HCT116 (cell line): ENCODE results near the gene GFER. TPM values are rescaled to one million over a fixed set of nuclear protein-coding genes. Genes with fewer than 3 reads are reported as not detected.
A peak's percentile ranks its signal among the peaks of the same experiment; 100 is the strongest.

Source experiments
- ATAC-seq: fragments of 200-7000 bp; cut with Tn5 transposase; 2 replicates; pipeline ENCODE4 v1.9.1; 2020; ENCODE audit warnings: mild to moderate bottlenecking, moderate library complexity
- BruUV-seq: library from RNA; stranded (reverse); fragments of 400-500 nt; replicated peaks from 2 replicates; lab custom pipeline; 2021; lab: Mats Ljungman, UMichigan
- CTCF ChIA-PET: fragments of 300-600 bp; sonication (Branson Sonifier 250); formaldehyde crosslinking; loops from one replicate; lab custom pipeline; 2021; ENCODE audit warnings: antibody characterized with exemption; lab: Charles Lee
- POLR2A ChIA-PET: fragments of 300-600, 350-600 bp; sonication (Branson Sonifier 250); formaldehyde crosslinking; loops from one replicate; lab custom pipeline; 2021; ENCODE audit warnings: antibody characterized with exemption; lab: Charles Lee
- RAD21 ChIA-PET, 2 experiments: fragments of 300-600 bp; sonication (Branson Sonifier 250); formaldehyde crosslinking; loops; one replicate each; lab custom pipeline; 2023; ENCODE audit warnings: low total read pairs in 2 of 2; ENCODE audit not compliant: uncharacterized antibody in 2 of 2, unreplicated experiment in 2 of 2, low non-redundant PET in 1 of 2; lab: Charles Lee
- DNase-seq: peaks from one replicate; pipeline ENCODE4 v3.0.0-alpha.2; 2010; ENCODE audit warnings: low read depth, low spot score
- H2AFZ ChIP-seq: fragments of 200-600 bp; shearing (Covaris generic), sonication (generic); 2 replicates; pipeline ENCODE4 v1.6.1; 2017; ENCODE audit warnings: low read depth, mixed run types, mixed read lengths, antibody characterized with exemption, low read length; ENCODE audit not compliant: poor library complexity, severe bottlenecking
- H3K27ac ChIP-seq: 2 replicates; pipeline ENCODE4 v1.5.1; 2012; ENCODE audit warnings: low read depth, low read length
- H3K27me3 ChIP-seq: fragments of 200-600 bp; sonication (generic); 2 replicates; pipeline ENCODE4 v1.6.1; 2016; ENCODE audit warnings: mixed run types, low read length, mixed read lengths; ENCODE audit not compliant: insufficient read depth
- H3K36me3 ChIP-seq, 2 experiments: fragments of 200-500 bp in 1 of 2; fragments of 200-600 bp in 1 of 2; sonication (Bioruptor generic) in 1 of 2; sonication (generic) in 1 of 2; 2 replicates each; pipeline versions ENCODE4 v1.5.1 to v1.6.1; 2014 to 2016; ENCODE audit warnings: low read length in 2 of 2, inconsistent platforms in 1 of 2, mixed read lengths in 1 of 2, mixed run types in 1 of 2; ENCODE audit not compliant: insufficient read depth in 2 of 2, control insufficient read depth in 1 of 2
- H3K4me1 ChIP-seq, 2 experiments: fragments of 200-600 bp in 1 of 2; sonication (generic) in 1 of 2; 2 replicates each; pipeline versions ENCODE4 v1.5.1 to v1.6.1; 2012 to 2017; ENCODE audit warnings: low read length in 2 of 2, inconsistent platforms in 1 of 2, mild to moderate bottlenecking in 1 of 2, mixed read lengths in 1 of 2, mixed run types in 1 of 2, moderate library complexity in 1 of 2; ENCODE audit not compliant: insufficient read depth in 2 of 2, control insufficient read depth in 1 of 2
- H3K4me2 ChIP-seq: fragments of 200-600 bp; sonication (generic); 2 replicates; pipeline ENCODE4 v1.6.1; 2017; ENCODE audit warnings: mixed run types, low read length, mixed read lengths
- H3K4me3 ChIP-seq, 2 experiments: fragments of 200-600 bp in 1 of 2; sonication (generic) in 1 of 2; replicated peaks in 1 of 2; 2 replicates each; pipeline ENCODE4 v1.5.1; 2011 to 2016; ENCODE audit warnings: low read length in 2 of 2, control low read depth in 1 of 2, low read depth in 1 of 2, mild to moderate bottlenecking in 1 of 2, mixed read lengths in 1 of 2, mixed run types in 1 of 2
- H3K79me2 ChIP-seq: fragments of 200-600 bp; sonication (generic); 2 replicates; pipeline ENCODE4 v1.6.1; 2017; ENCODE audit warnings: mild to moderate bottlenecking, mixed run types, low read length, moderate library complexity, mixed read lengths; ENCODE audit not compliant: insufficient read depth
- H3K9ac ChIP-seq: fragments of 200-600 bp; sonication (generic); 2 replicates; pipeline ENCODE4 v1.6.1; 2016; ENCODE audit warnings: low read length, mixed read lengths
- H3K9me2 ChIP-seq: fragments of 200-600 bp; sonication (generic), shearing (Covaris generic); 2 replicates; pipeline ENCODE4 v1.6.1; 2017; ENCODE audit warnings: mixed run types, mild to moderate bottlenecking, moderate library complexity; ENCODE audit not compliant: insufficient read depth
- H3K9me3 ChIP-seq, 2 experiments: fragments of 200-500 bp in 1 of 2; fragments of 200-600 bp in 1 of 2; sonication (Bioruptor generic) in 1 of 2; sonication (generic) in 1 of 2; 2 replicates each; pipeline ENCODE4 v1.6.1; 2014 to 2017; ENCODE audit warnings: low read length in 2 of 2, mixed read lengths in 2 of 2, inconsistent platforms in 1 of 2, low read depth in 1 of 2, mild to moderate bottlenecking in 1 of 2, mixed run types in 1 of 2, moderate library complexity in 1 of 2; ENCODE audit not compliant: control insufficient read depth in 1 of 2, insufficient read depth in 1 of 2
- H4K20me1 ChIP-seq: fragments of 200-600 bp; sonication (generic), shearing (Covaris generic); 2 replicates; pipeline ENCODE4 v1.6.1; 2017; ENCODE audit warnings: mixed run types, mild to moderate bottlenecking, moderate library complexity; ENCODE audit not compliant: insufficient read depth
- CBX3 ChIP-seq: IDR thresholded peaks from 2 replicates; pipeline ENCODE4 v1.6.1; 2012; ENCODE audit warnings: low read depth
- JUND ChIP-seq: IDR thresholded peaks from 2 replicates; pipeline ENCODE4 v1.6.1; 2012
- SIN3A ChIP-seq: IDR thresholded peaks from 2 replicates; pipeline ENCODE4 v1.6.1; 2012; ENCODE audit warnings: low read depth
- YY1 ChIP-seq: IDR thresholded peaks from 2 replicates; pipeline ENCODE4 v1.6.1; 2011; ENCODE audit warnings: low read length, low read depth, moderate library complexity, mild to moderate bottlenecking; ENCODE audit not compliant: insufficient replicate concordance; ENCODE audit errors: extremely low read depth
- ZBTB33 ChIP-seq: IDR thresholded peaks from 2 replicates; pipeline ENCODE4 v1.6.1; 2011; ENCODE audit warnings: mild to moderate bottlenecking, low read length, moderate library complexity; ENCODE audit not compliant: insufficient replicate concordance; ENCODE audit errors: extremely low read depth
- ZFX ChIP-seq: fragments of 450-650 bp; IDR thresholded peaks from 2 replicates; pipeline ENCODE4 v1.6.1; 2017
- intact Hi-C: fragments of 100-400 bp; cut with micrococcal nuclease; formaldehyde crosslinking; loops from 2 replicates; pipeline ENCODE4 v1.10.0; 2022
- total RNA-seq: library from RNA; stranded (reverse); gene quantifications from one replicate; pipeline ENCODE4 v1.2.1, GENCODE V29; 2021; ENCODE audit not compliant: unreplicated experiment
- TF ChIP-seq, protein P1 (sequence below): IDR thresholded peaks from 2 replicates; pipeline ENCODE4 v1.6.1; 2012
- TF ChIP-seq, protein P2 (sequence below), 3 experiments: fragments of 200-600 bp in 1 of 3; sonication (generic) in 1 of 3; IDR thresholded peaks in 2 of 3; conservative IDR thresholded peaks in 1 of 3; 2 replicates each; pipeline ENCODE4 v1.5.1; 2012 to 2017; ENCODE audit warnings: low read depth in 2 of 3, low read length in 2 of 3, antibody characterized with exemption in 1 of 3, borderline replicate concordance in 1 of 3, control low read depth in 1 of 3, mild to moderate bottlenecking in 1 of 3, mixed read lengths in 1 of 3, mixed run types in 1 of 3, moderate library complexity in 1 of 3; ENCODE audit not compliant: insufficient read depth in 1 of 3
- TF ChIP-seq, protein P3 (sequence below): IDR thresholded peaks from 2 replicates; pipeline ENCODE4 v1.6.1; 2012

GFER gene
- total RNA-seq, 1 experiment from 2014 or later: 47.3 TPM

GRCh38 chr16:1981398-1981836 is 2.6 kb upstream of the GFER start, which contains the start of gene NOXO1:
NOXO1 (minus strand) TSS chr16:1981469; CDS start chr16:1981179, 290 bp downstream.
- Histone ChIP-seq H3K27me3 (no peaks in the 10 kb centered on the region), H3K79me2 (peaks cover 20% of the 10 kb centered on the region), H3K9me3 (no peaks in the 10 kb centered on the region), H3K9ac (peak within 1 kb of the TSS; percentile 84), H3K4me3 (peak within 1 kb of the TSS; percentile 60 to 65), H3K9me2 (no peaks in the 10 kb centered on the region), H3K27ac (peak within 1 kb of the TSS; percentile 88), H4K20me1 (no peaks in the 10 kb centered on the region), H3K4me1 (peaks cover 49 to 76% of the 10 kb centered on the region in 2 experiments), H3K4me2 (peak within 1 kb of the TSS; percentile 97)
- DNase-seq (no peak), ATAC-seq (no peak)
- ChIA-PET CTCF (no interaction called here), RAD21 (no interaction called here), POLR2A (interaction anchor here (0.8 to 12.5 kb wide), 3 partner anchors 10 to 21 kb away, joined by 3 to 104 read pairs (median 3); partner anchors contain the start of genes RNF151, RPS2 and TBL3)
- no TSS peak for BruUV-seq
- TF ChIP-seq, protein P1, sequence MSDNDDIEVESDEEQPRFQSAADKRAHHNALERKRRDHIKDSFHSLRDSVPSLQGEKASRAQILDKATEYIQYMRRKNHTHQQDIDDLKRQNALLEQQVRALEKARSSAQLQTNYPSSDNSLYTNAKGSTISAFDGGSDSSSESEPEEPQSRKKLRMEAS: no peak
- TF ChIP-seq CBX3 (no peak), JUND (no peak), ZBTB33 (no peak), SIN3A (no peak), YY1 (no peak), ZFX (no peak)
- TF ChIP-seq, protein P2, sequence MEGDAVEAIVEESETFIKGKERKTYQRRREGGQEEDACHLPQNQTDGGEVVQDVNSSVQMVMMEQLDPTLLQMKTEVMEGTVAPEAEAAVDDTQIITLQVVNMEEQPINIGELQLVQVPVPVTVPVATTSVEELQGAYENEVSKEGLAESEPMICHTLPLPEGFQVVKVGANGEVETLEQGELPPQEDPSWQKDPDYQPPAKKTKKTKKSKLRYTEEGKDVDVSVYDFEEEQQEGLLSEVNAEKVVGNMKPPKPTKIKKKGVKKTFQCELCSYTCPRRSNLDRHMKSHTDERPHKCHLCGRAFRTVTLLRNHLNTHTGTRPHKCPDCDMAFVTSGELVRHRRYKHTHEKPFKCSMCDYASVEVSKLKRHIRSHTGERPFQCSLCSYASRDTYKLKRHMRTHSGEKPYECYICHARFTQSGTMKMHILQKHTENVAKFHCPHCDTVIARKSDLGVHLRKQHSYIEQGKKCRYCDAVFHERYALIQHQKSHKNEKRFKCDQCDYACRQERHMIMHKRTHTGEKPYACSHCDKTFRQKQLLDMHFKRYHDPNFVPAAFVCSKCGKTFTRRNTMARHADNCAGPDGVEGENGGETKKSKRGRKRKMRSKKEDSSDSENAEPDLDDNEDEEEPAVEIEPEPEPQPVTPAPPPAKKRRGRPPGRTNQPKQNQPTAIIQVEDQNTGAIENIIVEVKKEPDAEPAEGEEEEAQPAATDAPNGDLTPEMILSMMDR (IDR thresholded peaks at IDR 0.05 in 2 of 3, conservative IDR thresholded peaks at IDR 0.05 in 1 of 3; ENCODE audit: borderline replicate concordance in 1 of 3, insufficient read depth in 1 of 3, low read depth in 2 of 3, low read length in 2 of 3): no peak
- TF ChIP-seq, protein P3, sequence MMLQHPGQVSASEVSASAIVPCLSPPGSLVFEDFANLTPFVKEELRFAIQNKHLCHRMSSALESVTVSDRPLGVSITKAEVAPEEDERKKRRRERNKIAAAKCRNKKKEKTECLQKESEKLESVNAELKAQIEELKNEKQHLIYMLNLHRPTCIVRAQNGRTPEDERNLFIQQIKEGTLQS: no peak
- TF ChIP-seq, all 23 proteins: peak for 0
- intact Hi-C loops: no loop called here
- peaks cover 6 to 22% of the 10 kb centered on the region in 2 experiments; a peak in 2 of 4 replicates for H3K36me3 ChIP-seq
- H2AFZ ChIP-seq: no peak within 1 kb of the TSS
